ENCODE measurements around the gene ZNF275. TPM values are rescaled to one million over a fixed set of nuclear protein-coding genes. Genes with fewer than 3 reads are reported as not detected.

ZNF275 gene
- total and polyA plus RNA-seq, 10 of the 15 experiments (the other 5 are each of a cell fraction or from before 2014, with no cell fraction given) = 1.3 to 17.4 (median 6.2) TPM

- in situ Hi-C loops (cut with MboI) (no loop called here), intact Hi-C loops (cut with micrococcal nuclease; ENCODE audit: unreplicated experiment) (no loop called here)
Measured at GRCh38 chrX:153381684-153382532, 48.0 kb downstream of the ZNF275 start.

More at GRCh38 chrX:153381684-153382532, 48.0 kb downstream of the ZNF275 start:
- WGBS (ENCODE audit: insufficient coverage, insufficient replicate concordance, low lambda C conversion rate, missing lambda C conversion rate) = 49% methylated on average over 12 of the region's 12 CpGs
- Histone ChIP-seq H3K27me3 (replicated peaks in 1 of 2; ENCODE audit: control insufficient read depth in 2 of 2, insufficient read depth in 2 of 2, low read length in 1 of 2) (no peaks in the 10 kb centered on the region), H3K4me1 (ENCODE audit: control insufficient read depth, insufficient read depth, low read length) (no peaks in the 10 kb centered on the region), H2AFZ (ENCODE audit: control insufficient read depth, low read depth, low read length) (no peak overlapping the region), H3K4me3 (no peak overlapping the region), H3K4me2 (ENCODE audit: control insufficient read depth, insufficient read depth) (no peak overlapping the region), H3K27ac (ENCODE audit: control insufficient read depth, insufficient read depth) (no peak overlapping the region), H4K20me1 (ENCODE audit: control insufficient read depth, insufficient read depth) (no peaks in the 10 kb centered on the region), H3K9ac (ENCODE audit: control insufficient read depth, insufficient read depth, low read length) (no peak overlapping the region), H3K9me3 (replicated peaks; ENCODE audit: control insufficient read depth, insufficient read depth, low read length) (no peaks in the 10 kb centered on the region; the same call in 2 of the 3 replicates), H3K36me3 (ENCODE audit: control insufficient read depth in 2 of 2, insufficient read depth in 2 of 2, low read length in 1 of 2) (no peaks in the 10 kb centered on the region), H3K79me2 (ENCODE audit: control insufficient read depth, insufficient read depth, low read length) (no peaks in the 10 kb centered on the region)
- DNase-seq (ENCODE audit: low read depth, low spot score) (no peak), ATAC-seq (peak; percentile 74), FAIRE-seq (no peak)
- CTCF ChIA-PET = interaction anchor here (1.0 kb wide), 1 partner anchor 11 kb away, joined by 3 read pairs; no protein-coding TSS in a partner anchor
- RAD21 ChIA-PET (ENCODE audit: unreplicated experiment) = no interaction called here
- TF ChIP-seq RAD21 (IDR thresholded peaks at IDR 0.05; ENCODE audit: insufficient read depth, low read depth, low read length) = peak; percentile 23; the same call in 1 of the 2 replicates
- 0 out of 2 replicates have a peak, but pooled peaks have one; percentile 43 for TF ChIP-seq TCF12 (IDR thresholded peaks at IDR 0.05; ENCODE audit: low read depth, low read length)
- TF ChIP-seq CTCF (IDR thresholded peaks at IDR 0.05 in 2 of 3, conservative IDR thresholded peaks at IDR 0.05 in 1 of 3; ENCODE audit: control insufficient read depth in 2 of 3, extremely low read depth in 1 of 3, insufficient read depth in 1 of 3, low read depth in 3 of 3, low read length in 3 of 3) = peak in 1 of 3 experiments; percentile 30; a peak in 2 of 6 replicates
- TF ChIP-seq YBX1 (IDR thresholded peaks at IDR 0.05) = no peak
- BruUV-seq (replicated peaks) = no TSS peak
- SMC1A ChIA-PET (ENCODE audit: uncharacterized antibody, unreplicated experiment) = no interaction called here
- POLR2A ChIA-PET = no interaction called here
